Measurements from ENCODE around the gene PODXL.

PODXL gene

DNA sequence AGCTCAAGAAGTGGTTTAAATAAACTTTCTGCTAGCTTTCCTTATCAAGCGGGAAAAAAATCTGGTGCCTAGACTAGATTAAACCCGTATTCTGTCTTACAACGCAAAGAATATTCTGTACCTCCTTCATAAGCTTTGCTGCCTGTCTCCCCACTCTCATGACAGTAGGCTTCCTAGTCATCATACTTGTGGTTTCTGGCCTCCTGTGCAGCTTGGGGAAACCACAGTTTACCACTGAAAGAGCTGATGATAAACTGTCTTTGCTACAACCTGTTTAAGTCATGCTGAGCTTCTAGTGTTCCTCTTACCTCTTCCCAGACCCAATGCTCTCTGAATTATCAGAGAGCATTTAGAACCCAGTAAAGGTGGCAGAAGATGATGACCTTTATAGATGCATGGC lies 55.0 kb downstream of the PODXL start:
- no CpG with 5 or more reads among the region's 3 CpGs for WGBS, 2 donors (ENCODE audit: extremely low coverage in 2 of 2, insufficient read length in 2 of 2, insufficient replicate concordance in 1 of 2)

DNA sequence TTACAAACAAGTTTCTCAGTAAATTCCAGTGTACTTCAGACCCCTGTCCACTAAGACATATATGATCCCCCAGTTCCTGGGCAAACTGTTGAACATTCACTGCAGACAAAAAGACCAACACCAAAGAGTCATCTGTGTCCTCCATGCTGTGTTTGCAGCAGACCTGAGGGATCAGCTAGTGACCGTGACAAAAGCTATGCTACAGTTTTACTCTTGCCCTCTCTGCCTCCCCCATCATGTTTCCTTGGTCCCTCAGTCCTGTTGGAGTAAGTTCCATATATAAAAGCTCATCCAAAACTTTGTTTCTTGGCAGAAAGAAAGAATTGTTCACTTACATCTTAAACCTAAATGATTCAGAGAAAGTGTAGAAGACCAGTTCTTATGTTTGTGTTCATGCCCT lies 56.1 kb downstream of the PODXL start:
- H4K8ac ChIP-seq (ENCODE audit: low read depth, low read length): no peak overlapping the region
- no CpG with 5 or more reads among the region's 1 CpG for WGBS, 2 donors (ENCODE audit: extremely low coverage in 2 of 2, insufficient read length in 2 of 2, insufficient replicate concordance in 1 of 2)
- peaks cover 4 to 8% of the 10 kb centered on the region in 2 donors for H3K4me1 ChIP-seq (ENCODE audit: control insufficient read depth in 2 of 2, insufficient read depth in 1 of 2, low read depth in 1 of 2, low read length in 2 of 2)

More for the DNA sequence above, 55.0 kb downstream of the PODXL start:
- Histone ChIP-seq H2BK120ac (ENCODE audit: low read depth, low read length) (no peak overlapping the region), H3K79me1 (ENCODE audit: low read depth, low read length) (no peaks in the 10 kb centered on the region), H2AK5ac (ENCODE audit: low read depth, low read length) (no peak overlapping the region), H3K27me3 (ENCODE audit: control insufficient read depth in 3 of 3, insufficient read depth in 3 of 3, low read depth in 1 of 3, low read length in 3 of 3) (no peaks in the 10 kb centered on the region), H3K18ac (ENCODE audit: low read length) (no peak overlapping the region), H4K8ac (ENCODE audit: low read depth, low read length) (no peak overlapping the region), H2AFZ (ENCODE audit: low read length) (no peak overlapping the region), H2BK5ac (ENCODE audit: low read length) (no peak overlapping the region), H3K4me3 (ENCODE audit: low read length in 2 of 2) (no peak overlapping the region), H3K4me2 (ENCODE audit: insufficient read depth, low read length, poor library complexity, severe bottlenecking) (no peak overlapping the region), H3K9ac (ENCODE audit: low read depth, low read length, poor library complexity) (no peak overlapping the region), H3K9me3 (replicated peaks in 1 of 2; ENCODE audit: control insufficient read depth in 2 of 2, insufficient read depth in 1 of 2, low read depth in 1 of 2, low read length in 2 of 2) (no peaks in the 10 kb centered on the region), H3K27ac (replicated peaks; ENCODE audit: low read length) (no peak overlapping the region), H3K23ac (ENCODE audit: low read depth, low read length, poor library complexity) (no peak overlapping the region), H2BK12ac (ENCODE audit: low read length) (no peak overlapping the region), H3K4me1 (ENCODE audit: control insufficient read depth in 2 of 2, insufficient read depth in 1 of 2, low read depth in 1 of 2, low read length in 2 of 2) (peaks cover 4 to 8% of the 10 kb centered on the region in 2 donors), H3K4ac (ENCODE audit: low read length) (no peak overlapping the region), H3K14ac (ENCODE audit: low read length) (no peak overlapping the region), H3K36me3 (replicated peaks in 1 of 2; ENCODE audit: control insufficient read depth in 2 of 2, insufficient read depth in 2 of 2, low read length in 2 of 2) (peaks cover 16 to 99% of the 10 kb centered on the region in 2 donors), H2BK15ac (ENCODE audit: low read length) (no peak overlapping the region), H4K91ac (ENCODE audit: low read depth, low read length, poor library complexity) (no peak overlapping the region)
- no peak for DNase-seq (ENCODE audit: low spot score)

DNA sequence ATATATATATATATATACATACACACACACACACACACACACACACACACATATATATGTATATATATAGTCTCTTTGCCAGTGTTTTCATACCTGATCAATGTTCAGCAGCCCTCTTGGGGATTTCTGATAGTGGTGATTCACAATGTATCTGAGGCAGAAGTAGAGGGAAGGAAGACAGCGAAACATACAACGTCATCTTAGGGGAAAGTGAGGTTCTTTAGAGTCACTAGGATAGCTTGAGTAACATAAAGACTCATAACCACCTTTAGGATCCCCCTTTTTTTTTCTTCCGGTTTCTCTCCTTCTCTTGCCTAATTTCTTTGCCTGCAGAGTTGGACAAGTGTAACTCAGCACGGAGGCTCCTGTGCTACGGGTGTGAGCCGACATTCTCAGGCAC lies 56.6 kb downstream of the PODXL start:
- H3K4me2 ChIP-seq (ENCODE audit: insufficient read depth, low read length, poor library complexity, severe bottlenecking): no peak overlapping the region
- peaks cover 9 to 91% of the 10 kb centered on the region in 2 donors for H3K36me3 ChIP-seq (replicated peaks in 1 of 2; ENCODE audit: control insufficient read depth in 2 of 2, insufficient read depth in 2 of 2, low read length in 2 of 2)
- H3K14ac ChIP-seq (ENCODE audit: low read length): no peak overlapping the region
- peaks cover 4 to 8% of the 10 kb centered on the region in 2 donors for H3K4me1 ChIP-seq (ENCODE audit: control insufficient read depth in 2 of 2, insufficient read depth in 1 of 2, low read depth in 1 of 2, low read length in 2 of 2)
- H2AK5ac ChIP-seq (ENCODE audit: low read depth, low read length): no peak overlapping the region
- H2BK12ac ChIP-seq (ENCODE audit: low read length): no peak overlapping the region
- no peak overlapping the region for H2AFZ ChIP-seq (ENCODE audit: low read length)
- no peak overlapping the region for H3K4ac ChIP-seq (ENCODE audit: low read length)
- no peak overlapping the region for H4K91ac ChIP-seq (ENCODE audit: low read depth, low read length, poor library complexity)
- H3K4me3 ChIP-seq (ENCODE audit: low read length in 2 of 2): no peak overlapping the region
- no peaks in the 10 kb centered on the region for H3K27me3 ChIP-seq (ENCODE audit: control insufficient read depth in 3 of 3, insufficient read depth in 3 of 3, low read depth in 1 of 3, low read length in 3 of 3)
- H4K8ac ChIP-seq (ENCODE audit: low read depth, low read length): no peak overlapping the region
- H3K79me1 ChIP-seq (ENCODE audit: low read depth, low read length): no peaks in the 10 kb centered on the region
- no peak overlapping the region for H3K23ac ChIP-seq (ENCODE audit: low read depth, low read length, poor library complexity)
- WGBS, 2 donors (ENCODE audit: extremely low coverage in 2 of 2, insufficient read length in 2 of 2, insufficient replicate concordance in 1 of 2): no CpG with 5 or more reads among the region's 6 CpGs
- no peaks in the 10 kb centered on the region for H3K9me3 ChIP-seq (replicated peaks in 1 of 2; ENCODE audit: control insufficient read depth in 2 of 2, insufficient read depth in 1 of 2, low read depth in 1 of 2, low read length in 2 of 2)
- no peak for DNase-seq (ENCODE audit: low spot score)
- no peak overlapping the region for H3K9ac ChIP-seq (ENCODE audit: low read depth, low read length, poor library complexity)
- no peak overlapping the region for H2BK15ac ChIP-seq (ENCODE audit: low read length)
- no peak overlapping the region for H3K18ac ChIP-seq (ENCODE audit: low read length)
- H3K27ac ChIP-seq (replicated peaks; ENCODE audit: low read length): no peak overlapping the region
- no peak overlapping the region for H2BK120ac ChIP-seq (ENCODE audit: low read depth, low read length)
- no peak overlapping the region for H2BK5ac ChIP-seq (ENCODE audit: low read length)

More for the DNA sequence above, 56.1 kb downstream of the PODXL start:
- peaks cover 9 to 92% of the 10 kb centered on the region in 2 donors for H3K36me3 ChIP-seq (replicated peaks in 1 of 2; ENCODE audit: control insufficient read depth in 2 of 2, insufficient read depth in 2 of 2, low read length in 2 of 2)
- no peak overlapping the region for H3K18ac ChIP-seq (ENCODE audit: low read length)
- H2BK15ac ChIP-seq (ENCODE audit: low read length): no peak overlapping the region
- H3K9me3 ChIP-seq (replicated peaks in 1 of 2; ENCODE audit: control insufficient read depth in 2 of 2, insufficient read depth in 1 of 2, low read depth in 1 of 2, low read length in 2 of 2): no peaks in the 10 kb centered on the region
- H3K27me3 ChIP-seq (ENCODE audit: control insufficient read depth in 3 of 3, insufficient read depth in 3 of 3, low read depth in 1 of 3, low read length in 3 of 3): no peaks in the 10 kb centered on the region
- H3K27ac ChIP-seq (replicated peaks; ENCODE audit: low read length): no peak overlapping the region
- no peak overlapping the region for H2BK5ac ChIP-seq (ENCODE audit: low read length)
- no peak overlapping the region for H2AK5ac ChIP-seq (ENCODE audit: low read depth, low read length)
- no peak overlapping the region for H3K4me2 ChIP-seq (ENCODE audit: insufficient read depth, low read length, poor library complexity, severe bottlenecking)
- no peak overlapping the region for H2BK12ac ChIP-seq (ENCODE audit: low read length)
- H2AFZ ChIP-seq (ENCODE audit: low read length): no peak overlapping the region
- no peak for DNase-seq (ENCODE audit: low spot score)
- no peak overlapping the region for H3K14ac ChIP-seq (ENCODE audit: low read length)
- H2BK120ac ChIP-seq (ENCODE audit: low read depth, low read length): no peak overlapping the region
- no peak overlapping the region for H3K9ac ChIP-seq (ENCODE audit: low read depth, low read length, poor library complexity)
- no peak overlapping the region for H4K91ac ChIP-seq (ENCODE audit: low read depth, low read length, poor library complexity)
- no peaks in the 10 kb centered on the region for H3K79me1 ChIP-seq (ENCODE audit: low read depth, low read length)
- H3K4me3 ChIP-seq (ENCODE audit: low read length in 2 of 2): no peak overlapping the region
- H3K4ac ChIP-seq (ENCODE audit: low read length): no peak overlapping the region
- H3K23ac ChIP-seq (ENCODE audit: low read depth, low read length, poor library complexity): no peak overlapping the region

DNA sequence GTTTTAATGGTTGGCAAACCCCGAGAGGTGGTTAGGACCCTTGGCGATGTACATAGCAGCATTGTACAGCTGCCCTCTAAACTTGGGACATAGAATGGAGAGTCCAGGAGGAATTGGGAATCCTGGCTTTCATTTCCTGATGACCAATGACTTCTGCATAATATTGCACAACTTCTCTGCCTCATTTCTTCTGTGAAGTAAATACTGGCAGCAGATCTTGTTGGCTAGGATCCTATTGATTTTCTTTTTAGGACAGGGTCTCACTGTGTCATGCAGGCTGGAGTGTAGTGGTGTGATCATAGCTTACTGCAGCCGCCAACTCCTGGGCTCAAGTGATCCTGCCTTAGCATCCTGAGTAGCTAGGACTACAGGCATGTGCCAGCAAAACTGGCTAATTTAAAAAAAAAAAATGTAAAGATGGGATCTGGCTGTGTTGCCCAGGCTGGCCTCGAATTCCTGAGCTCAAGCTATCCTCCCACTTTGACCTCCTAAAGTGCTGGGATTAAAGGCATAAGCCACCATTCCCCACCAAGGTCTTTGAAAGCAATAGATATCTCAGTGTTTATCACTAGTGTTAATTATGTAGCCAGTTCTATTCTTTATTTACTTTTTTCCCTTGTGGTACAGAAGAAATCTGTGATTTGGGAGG lies 58.1 kb downstream of the PODXL start:
- Histone ChIP-seq H3K4me2 (ENCODE audit: insufficient read depth, low read length, poor library complexity, severe bottlenecking) (no peak overlapping the region), H3K79me1 (ENCODE audit: low read depth, low read length) (no peaks in the 10 kb centered on the region), H3K36me3 (replicated peaks in 1 of 2; ENCODE audit: control insufficient read depth in 2 of 2, insufficient read depth in 2 of 2, low read length in 2 of 2) (peaks cover 4 to 82% of the 10 kb centered on the region in 2 donors), H3K4me1 (ENCODE audit: control insufficient read depth in 2 of 2, insufficient read depth in 1 of 2, low read depth in 1 of 2, low read length in 2 of 2) (peaks cover 4 to 11% of the 10 kb centered on the region in 2 donors), H4K8ac (ENCODE audit: low read depth, low read length) (no peak overlapping the region), H2BK5ac (ENCODE audit: low read length) (no peak overlapping the region), H2BK12ac (ENCODE audit: low read length) (no peak overlapping the region), H3K27me3 (ENCODE audit: control insufficient read depth in 3 of 3, insufficient read depth in 3 of 3, low read depth in 1 of 3, low read length in 3 of 3) (no peaks in the 10 kb centered on the region), H3K23ac (ENCODE audit: low read depth, low read length, poor library complexity) (no peak overlapping the region), H3K9me3 (replicated peaks in 1 of 2; ENCODE audit: control insufficient read depth in 2 of 2, insufficient read depth in 1 of 2, low read depth in 1 of 2, low read length in 2 of 2) (no peaks in the 10 kb centered on the region), H3K27ac (replicated peaks; ENCODE audit: low read length) (no peak overlapping the region), H3K9ac (ENCODE audit: low read depth, low read length, poor library complexity) (no peak overlapping the region), H2AK5ac (ENCODE audit: low read depth, low read length) (no peak overlapping the region), H3K4ac (ENCODE audit: low read length) (no peak overlapping the region), H3K4me3 (ENCODE audit: low read length in 2 of 2) (no peak overlapping the region), H2AFZ (ENCODE audit: low read length) (no peak overlapping the region), H3K14ac (ENCODE audit: low read length) (no peak overlapping the region), H2BK15ac (ENCODE audit: low read length) (no peak overlapping the region), H2BK120ac (ENCODE audit: low read depth, low read length) (no peak overlapping the region), H3K18ac (ENCODE audit: low read length) (no peak overlapping the region), H4K91ac (ENCODE audit: low read depth, low read length, poor library complexity) (no peak overlapping the region)
- DNase-seq (ENCODE audit: low spot score): no peak
- WGBS, 2 donors (ENCODE audit: extremely low coverage in 2 of 2, insufficient read length in 2 of 2, insufficient replicate concordance in 1 of 2): no CpG with 5 or more reads among the region's 4 CpGs

Data from neuronal stem cell (in vitro differentiated cells).